ENCODE measurements around the gene MAG. TPM values are rescaled to one million over a fixed set of nuclear protein-coding genes. Genes with fewer than 3 reads are reported as not detected.

MAG gene
- total and polyA plus RNA-seq, 2 of the 8 experiments (the other 6 are each of a cell fraction or from before 2014, with no cell fraction given) = 0.20 to 1.3 TPM

- H3K79me1 ChIP-seq (ENCODE audit: low read depth, low read length) = no peaks in the 10 kb centered on the region
- no peak overlapping the region for H2AK5ac ChIP-seq (ENCODE audit: low read depth, low read length)
- H4K91ac ChIP-seq (replicated peaks; ENCODE audit: insufficient read length, low read length) = no peak overlapping the region
- H2BK5ac ChIP-seq (ENCODE audit: low read depth, low read length) = no peak overlapping the region
- no peaks in the 10 kb centered on the region; a peak in 1 of 7 replicates for H3K27me3 ChIP-seq (replicated peaks in 1 of 4; ENCODE audit: control insufficient read depth in 3 of 4, extremely low read depth in 1 of 4, insufficient read depth in 3 of 4, low read length in 3 of 4)
- H3K23me2 ChIP-seq (ENCODE audit: low read depth, low read length) = no peaks in the 10 kb centered on the region
- H4K20me1 ChIP-seq (replicated peaks in 1 of 2; ENCODE audit: control insufficient read depth in 1 of 2, insufficient read depth in 2 of 2, low read length in 2 of 2) = no peaks in the 10 kb centered on the region
- WGBS, 2 experiments (ENCODE audit: extremely low coverage in 1 of 2, insufficient coverage in 1 of 2, insufficient read length in 1 of 2, insufficient replicate concordance in 2 of 2, low coverage in 1 of 2, low lambda C conversion rate in 2 of 2, missing lambda C conversion rate in 1 of 2) = 80% methylated on average over 5 of the region's 5 CpGs; no CpG with 5 or more reads in 1 of the 2 experiments
- no peak for DNase-seq (ENCODE audit: low read depth in 1 of 2, low spot score in 2 of 2)
- ChIA-PET POLR2A (ENCODE audit: partially characterized antibody) (interaction anchor here (0.8 to 1.3 kb wide), 2 partner anchors 10 to 12 kb away, joined by 3 to 6 read pairs; no protein-coding TSS in a partner anchor), CTCF (ENCODE audit: partially characterized antibody) (interaction anchor here (0.6 to 2.1 kb wide), 5 partner anchors 18 to 399 kb away, joined by 3 to 14 read pairs (median 5); partner anchors contain the start of gene FXYD7)
- H2BK120ac ChIP-seq (replicated peaks; ENCODE audit: low read depth, low read length) = no peak overlapping the region
- H3K4ac ChIP-seq (replicated peaks; ENCODE audit: insufficient read length, low read depth, low read length) = no peak overlapping the region
- no peak overlapping the region for H2AFZ ChIP-seq (ENCODE audit: low read length)
- H2BK12ac ChIP-seq (ENCODE audit: low read depth, low read length) = no peak overlapping the region
- H4K5ac ChIP-seq (ENCODE audit: insufficient read length, low read depth, low read length) = no peak overlapping the region
- peaks cover 0 to 19% (median 10%) of the 10 kb centered on the region in 4 experiments; a peak in 6 of 7 replicates for H3K4me1 ChIP-seq (replicated peaks in 1 of 4; ENCODE audit: control insufficient read depth in 3 of 4, insufficient read depth in 4 of 4, low read length in 3 of 4)
- no peak overlapping the region for H3K56ac ChIP-seq (replicated peaks; ENCODE audit: insufficient read length, low read depth, low read length)
- H2BK20ac ChIP-seq (ENCODE audit: low read length) = no peak overlapping the region
- H3K79me2 ChIP-seq (ENCODE audit: control insufficient read depth in 1 of 2, insufficient read depth in 2 of 2, low read length in 2 of 2) = no peaks in the 10 kb centered on the region
- TF ChIP-seq E2F6 (IDR thresholded peaks at IDR 0.05) (no peak), JUN (IDR thresholded peaks at IDR 0.05; ENCODE audit: low read depth, low read length) (no peak), ZNF274 (IDR thresholded peaks at IDR 0.05; ENCODE audit: borderline replicate concordance, extremely low read depth, low read length) (no peak), POLR2AphosphoS5 (IDR thresholded peaks at IDR 0.05; ENCODE audit: low read depth, low read length) (no peak), POLR2A (IDR thresholded peaks at IDR 0.05; ENCODE audit: control extremely low read depth in 1 of 2, low read depth in 2 of 2, low read length in 2 of 2) (no peak), KDM5A (IDR thresholded peaks at IDR 0.05; ENCODE audit: low read length) (no peak), SP2 (IDR thresholded peaks at IDR 0.05; ENCODE audit: low read length) (no peak), YY1 (IDR thresholded peaks at IDR 0.05; ENCODE audit: low read depth, low read length) (no peak), BACH1 (IDR thresholded peaks at IDR 0.05; ENCODE audit: low read length) (no peak), TBP (IDR thresholded peaks at IDR 0.05; ENCODE audit: low read depth, low read length) (no peak), ASH2L (IDR thresholded peaks at IDR 0.05; ENCODE audit: low read length) (no peak), CTCF (IDR thresholded peaks at IDR 0.05; ENCODE audit: control extremely low read depth in 1 of 3, insufficient read depth in 1 of 3, low read depth in 1 of 3, low read length in 3 of 3) (no peak)
- H2BK15ac ChIP-seq (ENCODE audit: low read length) = no peak overlapping the region
- no peak overlapping the region for H3K14ac ChIP-seq (ENCODE audit: insufficient read length)
- no peak overlapping the region for H3K9ac ChIP-seq (replicated peaks in 1 of 4; ENCODE audit: extremely low read depth in 1 of 4, low read depth in 3 of 4, low read length in 3 of 4)
- no peaks in the 10 kb centered on the region for H3K9me3 ChIP-seq (ENCODE audit: insufficient read depth in 2 of 2, low read depth in 1 of 2, low read length in 1 of 2)
- H3K23ac ChIP-seq (ENCODE audit: insufficient read length) = no peak overlapping the region
- no peak overlapping the region for H3K4me2 ChIP-seq (ENCODE audit: insufficient read depth in 1 of 2, low read depth in 2 of 2, low read length in 2 of 2)
- no peak overlapping the region for H3K18ac ChIP-seq (ENCODE audit: extremely low read depth, low read length)
- H3K36me3 ChIP-seq (ENCODE audit: control insufficient read depth in 2 of 4, insufficient read depth in 4 of 4, low read length in 3 of 4) = no peaks in the 10 kb centered on the region
- FAIRE-seq = no peak
- H3K4me3 ChIP-seq (ENCODE audit: extremely low read depth in 1 of 4, insufficient read depth in 2 of 4, low read depth in 3 of 4, low read length in 4 of 4) = no peak overlapping the region
- no peak overlapping the region for H4K8ac ChIP-seq (ENCODE audit: extremely low read depth, insufficient read depth, low read length)
- H3K27ac ChIP-seq (ENCODE audit: low read depth, low read length) = no peak overlapping the region
Measured at GRCh38 chr19:35288906-35289305, 3.1 kb upstream of the MAG start.

Measured in H1 (cell line).